ENCODE results near the gene CD226. TPM values are rescaled to one million over a fixed set of nuclear protein-coding genes. Genes with fewer than 3 reads are reported as not detected.

The CD226 gene
- total RNA-seq, 1 donor from 2014 or later: 0.92 TPM

- H3K27me3 Mint-ChIP-seq: no peaks in the 10 kb centered on the region
These were observed 12.9 kb downstream of the CD226 start for GRCh38 chr18:69934601-69935265.

GRCh38 chr18:69929041-69929774 is 18.5 kb downstream of the CD226 start:
- Mint-ChIP-seq H3K27ac (no peak overlapping the region), H3K9me3 (no peaks in the 10 kb centered on the region), H3K27me3 (no peaks in the 10 kb centered on the region), H3K4me1 (ENCODE audit: unreplicated experiment) (no peaks in the 10 kb centered on the region), H3K4me3 (no peak overlapping the region), H3K36me3 (no peaks in the 10 kb centered on the region)
- TF ChIP-seq, protein P1, sequence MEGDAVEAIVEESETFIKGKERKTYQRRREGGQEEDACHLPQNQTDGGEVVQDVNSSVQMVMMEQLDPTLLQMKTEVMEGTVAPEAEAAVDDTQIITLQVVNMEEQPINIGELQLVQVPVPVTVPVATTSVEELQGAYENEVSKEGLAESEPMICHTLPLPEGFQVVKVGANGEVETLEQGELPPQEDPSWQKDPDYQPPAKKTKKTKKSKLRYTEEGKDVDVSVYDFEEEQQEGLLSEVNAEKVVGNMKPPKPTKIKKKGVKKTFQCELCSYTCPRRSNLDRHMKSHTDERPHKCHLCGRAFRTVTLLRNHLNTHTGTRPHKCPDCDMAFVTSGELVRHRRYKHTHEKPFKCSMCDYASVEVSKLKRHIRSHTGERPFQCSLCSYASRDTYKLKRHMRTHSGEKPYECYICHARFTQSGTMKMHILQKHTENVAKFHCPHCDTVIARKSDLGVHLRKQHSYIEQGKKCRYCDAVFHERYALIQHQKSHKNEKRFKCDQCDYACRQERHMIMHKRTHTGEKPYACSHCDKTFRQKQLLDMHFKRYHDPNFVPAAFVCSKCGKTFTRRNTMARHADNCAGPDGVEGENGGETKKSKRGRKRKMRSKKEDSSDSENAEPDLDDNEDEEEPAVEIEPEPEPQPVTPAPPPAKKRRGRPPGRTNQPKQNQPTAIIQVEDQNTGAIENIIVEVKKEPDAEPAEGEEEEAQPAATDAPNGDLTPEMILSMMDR (conservative IDR thresholded peaks at IDR 0.05): no peak
- no peak for DNase-seq (ENCODE audit: extremely low spot score, unreplicated experiment)

More at GRCh38 chr18:69934601-69935265, 12.9 kb downstream of the CD226 start:
- H3K9me3 Mint-ChIP-seq: no peaks in the 10 kb centered on the region
- no peak for DNase-seq (ENCODE audit: extremely low spot score, unreplicated experiment)
- H3K36me3 Mint-ChIP-seq: no peaks in the 10 kb centered on the region
- no peaks in the 10 kb centered on the region for H3K4me1 Mint-ChIP-seq (ENCODE audit: unreplicated experiment)
- H3K27ac Mint-ChIP-seq: no peak overlapping the region
- TF ChIP-seq, protein P1 (conservative IDR thresholded peaks at IDR 0.05): no peak
- no peak overlapping the region for H3K4me3 Mint-ChIP-seq

- H3K27me3 Mint-ChIP-seq: no peaks in the 10 kb centered on the region
- no peaks in the 10 kb centered on the region for H3K4me1 Mint-ChIP-seq (ENCODE audit: unreplicated experiment)
- no peak overlapping the region for H3K4me3 Mint-ChIP-seq
- H3K9me3 Mint-ChIP-seq: no peaks in the 10 kb centered on the region
- TF ChIP-seq, protein P1 (conservative IDR thresholded peaks at IDR 0.05): no peak
- DNase-seq (ENCODE audit: extremely low spot score, unreplicated experiment): no peak
- H3K27ac Mint-ChIP-seq: no peak overlapping the region
- H3K36me3 Mint-ChIP-seq: no peaks in the 10 kb centered on the region
These were observed 31.3 kb downstream of the CD226 start for GRCh38 chr18:69916412-69916811.

DNA sequence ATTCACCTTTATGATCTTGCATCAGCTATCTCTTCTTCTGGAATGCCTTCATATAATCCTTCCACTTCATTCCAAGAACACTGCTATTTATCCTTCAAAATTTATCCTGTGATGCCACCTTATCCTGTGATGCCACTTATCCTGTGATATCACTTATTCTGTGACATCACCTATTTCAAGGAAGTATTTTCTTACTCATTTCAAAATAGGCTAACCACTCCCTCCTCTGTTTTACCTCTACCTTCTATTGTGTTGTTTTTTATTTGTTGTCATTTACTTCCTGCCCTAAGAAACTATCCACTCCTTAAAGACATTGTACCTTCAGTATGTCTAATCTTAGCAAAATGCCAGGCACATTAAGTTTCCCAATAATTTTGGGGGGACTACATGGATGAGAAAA is 38.8 kb downstream of the CD226 start:
- DNase-seq (ENCODE audit: extremely low spot score, unreplicated experiment): no peak
- Mint-ChIP-seq H3K9me3 (no peaks in the 10 kb centered on the region), H3K27me3 (no peaks in the 10 kb centered on the region), H3K4me3 (no peak overlapping the region), H3K36me3 (no peaks in the 10 kb centered on the region), H3K4me1 (ENCODE audit: unreplicated experiment) (no peaks in the 10 kb centered on the region), H3K27ac (no peak overlapping the region)
- TF ChIP-seq, protein P1 (conservative IDR thresholded peaks at IDR 0.05): no peak

GRCh38 chr18:69906765-69907164 is 40.9 kb downstream of the CD226 start:
- no peaks in the 10 kb centered on the region for H3K36me3 Mint-ChIP-seq
- no peaks in the 10 kb centered on the region for H3K4me1 Mint-ChIP-seq (ENCODE audit: unreplicated experiment)
- H3K27ac Mint-ChIP-seq: no peak overlapping the region
- H3K9me3 Mint-ChIP-seq: no peaks in the 10 kb centered on the region
- no peaks in the 10 kb centered on the region for H3K27me3 Mint-ChIP-seq
- H3K4me3 Mint-ChIP-seq: no peak overlapping the region
- TF ChIP-seq, protein P1 (conservative IDR thresholded peaks at IDR 0.05): no peak
- no peak for DNase-seq (ENCODE audit: extremely low spot score, unreplicated experiment)
